Hematopoietic multipotent progenitor cell (in vitro differentiated cells): ENCODE results near the gene CLDND2. TPM values are rescaled to one million over a fixed set of nuclear protein-coding genes. Genes with fewer than 3 reads are reported as not detected.

ENCODE experiments used
- total RNA-seq: library from RNA; depleted of rRNA; stranded (reverse); fragments of >200 nt; gene quantifications from one replicate; pipeline ENCODE4 v1.2.3, GENCODE V29; 2012

Gene CLDND2
- total RNA-seq, 1 donor, result not detected

Other genes starting within 250 kb of the CLDND2 start
- gene SIGLEC9, start 244.1 kb downstream of the CLDND2 start, total RNA-seq, result 0.27 TPM
- under 0.01 TPM for gene SIGLEC7, start 226.7 kb downstream of the CLDND2 start, total RNA-seq
- gene CD33, start 143.9 kb downstream of the CLDND2 start, total RNA-seq, result 9.2 TPM
- not detected for gene SIGLECL1, start 117.9 kb downstream of the CLDND2 start, total RNA-seq
- gene IGLON5, start 57.4 kb downstream of the CLDND2 start, total RNA-seq, result 1.1 TPM
- gene VSIG10L, start 26.9 kb downstream of the CLDND2 start, total RNA-seq, result 0.81 TPM
- 162 TPM for gene ETFB, start 2.6 kb downstream of the CLDND2 start, total RNA-seq
- 24.0 TPM for gene NKG7, start 3.7 kb upstream of the CLDND2 start, total RNA-seq
- gene LIM2, start 19.0 kb upstream of the CLDND2 start, total RNA-seq, result not detected
- gene C19orf84, start 21.6 kb upstream of the CLDND2 start, total RNA-seq, result 0.27 TPM
- gene SIGLEC10, start 48.6 kb upstream of the CLDND2 start, total RNA-seq, result 6.7 TPM
- 0.27 TPM for gene SIGLEC8, start 89.5 kb upstream of the CLDND2 start, total RNA-seq
- not detected for gene CEACAM18, start 109.5 kb upstream of the CLDND2 start, total RNA-seq
- gene SIGLEC12, start 132.8 kb upstream of the CLDND2 start, total RNA-seq, result 1.1 TPM
- 0.54 TPM for gene SIGLEC6, start 162.7 kb upstream of the CLDND2 start, total RNA-seq
- 2.7 TPM for gene ZNF175, start 202.3 kb upstream of the CLDND2 start, total RNA-seq